GM23338 (cell line): ENCODE data around the gene UNC13A. TPM values are rescaled to one million over a fixed set of nuclear protein-coding genes. Genes with fewer than 3 reads are reported as not detected.

Source experiments
- ATAC-seq: fragments of 200-7000 bp; cut with Tn5 transposase; 3 replicates; pipeline ENCODE4 v1.9.1; 2020
- DNase-seq: peaks from one replicate; pipeline ENCODE4 v3.0.0-alpha.2; 2015; ENCODE audit warnings: low spot score
- H2AFZ ChIP-seq: fragments of 200-600 bp; sonication (generic); 2 replicates; pipeline ENCODE4 v1.8.0; 2016; ENCODE audit warnings: antibody characterized with exemption, mild to moderate bottlenecking, moderate library complexity
- H3F3A ChIP-seq: fragments of 200-600 bp; sonication (generic); replicated peaks from 2 replicates; pipeline ENCODE4 v1.8.0; 2017; ENCODE audit warnings: antibody characterized with exemption, mixed run types, low read depth
- H3K27ac ChIP-seq: fragments of 200-600 bp; sonication (generic); 2 replicates; pipeline ENCODE4 v1.6.1; 2016; ENCODE audit warnings: low read depth
- H3K27me3 ChIP-seq: fragments of 200-600 bp; sonication (generic); 2 replicates; pipeline ENCODE4 v1.8.0; 2016; ENCODE audit warnings: mild to moderate bottlenecking, mixed run types, moderate library complexity; ENCODE audit not compliant: insufficient read depth
- H3K36me3 ChIP-seq: fragments of 200-600 bp; sonication (generic); 2 replicates; pipeline ENCODE4 v1.8.0; 2016; ENCODE audit warnings: mild to moderate bottlenecking; ENCODE audit not compliant: insufficient read depth
- H3K4me1 ChIP-seq: fragments of 200-600 bp; sonication (generic); 2 replicates; pipeline ENCODE4 v1.8.0; 2016; ENCODE audit warnings: mild to moderate bottlenecking, moderate library complexity; ENCODE audit not compliant: insufficient read depth
- H3K4me2 ChIP-seq: fragments of 200-600 bp; sonication (generic); 2 replicates; pipeline ENCODE4 v1.7.1; 2017; ENCODE audit warnings: mixed run types
- H3K4me3 ChIP-seq: fragments of 200-600 bp; sonication (generic); 2 replicates; pipeline ENCODE4 v1.6.1; 2016; ENCODE audit warnings: mixed run types
- H3K79me2 ChIP-seq: fragments of 200-600 bp; sonication (generic); replicated peaks from 2 replicates; pipeline ENCODE4 v1.8.0; 2017; ENCODE audit warnings: mild to moderate bottlenecking; ENCODE audit not compliant: insufficient read depth
- H3K9me2 ChIP-seq: fragments of 200-600 bp; sonication (generic); 2 replicates; pipeline ENCODE4 v1.8.0; 2017; ENCODE audit not compliant: insufficient read depth
- H4K20me1 ChIP-seq: fragments of 200-600 bp; sonication (generic); replicated peaks from 2 replicates; pipeline ENCODE4 v1.8.0; 2017; ENCODE audit warnings: mild to moderate bottlenecking; ENCODE audit not compliant: insufficient read depth
- H3K27ac Mint-ChIP-seq: 2 replicates; pipeline ENCODE4 v1.8.0; 2020; ENCODE audit warnings: inconsistent platforms, mild to moderate bottlenecking, moderate library complexity, mixed read lengths
- H3K27me3 Mint-ChIP-seq: 3 replicates; pipeline ENCODE4 v1.8.0; 2022; ENCODE audit warnings: low read depth, mild to moderate bottlenecking, moderate library complexity, mixed read lengths, inconsistent platforms; ENCODE audit not compliant: insufficient read depth, poor library complexity
- H3K36me3 Mint-ChIP-seq: 3 replicates; pipeline ENCODE4 v1.8.0; 2021; ENCODE audit warnings: low read depth, mild to moderate bottlenecking, inconsistent platforms, moderate library complexity, mixed read lengths
- H3K4me1 Mint-ChIP-seq: 3 replicates; pipeline ENCODE4 v1.8.0; 2020; ENCODE audit warnings: mild to moderate bottlenecking, inconsistent platforms, mixed read lengths
- H3K4me3 Mint-ChIP-seq: 3 replicates; pipeline ENCODE4 v1.8.0; 2021; ENCODE audit warnings: moderate library complexity, mild to moderate bottlenecking, inconsistent platforms, mixed read lengths
- H3K9me3 Mint-ChIP-seq: 3 replicates; pipeline ENCODE4 v1.8.0; 2020; ENCODE audit warnings: moderate library complexity, mild to moderate bottlenecking, inconsistent platforms, mixed read lengths
- CREB1 ChIP-seq: fragments of 250-450 bp; sonication (Bioruptor Pico); IDR thresholded peaks from 2 replicates; pipeline ENCODE4 v1.5.0; 2020; ENCODE audit warnings: low read depth, mild to moderate bottlenecking, moderate library complexity
- CTCF ChIP-seq, 2 experiments: fragments of 200-600 bp in 1 of 2; sonication (generic) in 1 of 2; conservative IDR thresholded peaks; 2 replicates each; pipeline versions ENCODE4 v1.5.1 to v1.6.1; 2016 to 2017; ENCODE audit warnings: antibody characterized with exemption in 2 of 2, low read depth in 2 of 2, mild to moderate bottlenecking in 2 of 2, moderate library complexity in 1 of 2
- ETS1 ChIP-seq: IDR thresholded peaks from 2 replicates; pipeline ENCODE4 v1.6.1; 2016; ENCODE audit warnings: antibody characterized with exemption
- EZH2 ChIP-seq: fragments of 200-600 bp; sonication (generic); IDR thresholded peaks from one replicate; pipeline ENCODE4 v1.8.0; 2017; ENCODE audit warnings: antibody characterized with exemption, mild to moderate bottlenecking, low read depth; ENCODE audit not compliant: unreplicated experiment
- JUNB ChIP-seq: IDR thresholded peaks from one replicate; pipeline ENCODE4 v1.6.1; 2016; ENCODE audit warnings: antibody characterized with exemption; ENCODE audit not compliant: unreplicated experiment
- NANOG ChIP-seq: IDR thresholded peaks from 2 replicates; pipeline ENCODE4 v1.6.1; 2016; ENCODE audit warnings: antibody characterized with exemption, borderline replicate concordance
- POLR2AphosphoS5 ChIP-seq: IDR thresholded peaks from 2 replicates; pipeline ENCODE4 v1.6.1; 2016; ENCODE audit warnings: antibody characterized with exemption, low read depth
- STAT1 ChIP-seq: IDR thresholded peaks from one replicate; pipeline ENCODE4 v1.6.1; 2016; ENCODE audit warnings: antibody characterized with exemption; ENCODE audit not compliant: unreplicated experiment
- ZNF114 ChIP-seq: fragments of 250-450 bp; sonication (Bioruptor Pico); IDR thresholded peaks from 2 replicates; pipeline ENCODE4 v1.5.0; 2020; ENCODE audit warnings: mild to moderate bottlenecking, moderate library complexity
- ZNF331 ChIP-seq: fragments of 250-450 bp; sonication (Bioruptor Pico); IDR thresholded peaks from 2 replicates; pipeline ENCODE4 v1.5.0; 2020; ENCODE audit warnings: low read depth, mild to moderate bottlenecking, moderate library complexity
- ZNF462 ChIP-seq: fragments of 250-450 bp; sonication (Bioruptor Pico); IDR thresholded peaks from 2 replicates; pipeline ENCODE4 v1.5.0; 2020; ENCODE audit warnings: mild to moderate bottlenecking, moderate library complexity
- polyA plus RNA-seq: library from polyadenylated mRNA; unstranded; fragments of >200 nt; fragmentation: Nextera tagmentation; extraction: Ambion mirVana; gene quantifications from 2 replicates; pipeline ENCODE4 v1.2.1, GENCODE V29; 2016
- total RNA-seq: library from RNA; depleted of rRNA; stranded (reverse); fragments of >200 nt; shearing (Covaris generic); gene quantifications from 2 replicates; pipeline ENCODE4 v1.2.3, GENCODE V29; 2014

The UNC13A gene
- total and polyA plus RNA-seq, 2 experiments from 2014 or later, result 9.5 to 30.4 TPM

GRCh38 chr19:17555929-17556813 lies 132.0 kb downstream of the UNC13A start:
- peak overlapping the region; percentile 77 for H3K4me3 ChIP-seq
- TF ChIP-seq POLR2AphosphoS5, result no peak
- no peak for TF ChIP-seq JUNB
- TF ChIP-seq EZH2, result no peak
- no peak for TF ChIP-seq STAT1
- TF ChIP-seq ETS1, result no peak
- TF ChIP-seq CTCF (conservative IDR thresholded peaks at IDR 0.05; ENCODE audit: low read depth in 2 of 2), result no peak; a peak in 1 of 4 replicates
- no peak for TF ChIP-seq CREB1 (CRISPR knock-in tag)
- TF ChIP-seq NANOG, result no peak
- TF ChIP-seq ZNF331, result no peak
- peaks cover 4% of the 10 kb centered on the region; the same call in 1 of the 2 replicates for H3K27me3 ChIP-seq
- no peaks in the 10 kb centered on the region for H3K36me3 ChIP-seq
- no peak overlapping the region for H3K27ac ChIP-seq
- H3K27me3 Mint-ChIP-seq, result peaks cover 5% of the 10 kb centered on the region
- DNase-seq (peak; percentile 81), ATAC-seq (peak; percentile 81)
- no peaks in the 10 kb centered on the region; the same call in 1 of the 2 replicates for H4K20me1 ChIP-seq
- H3K4me1 Mint-ChIP-seq, result peaks cover 8% of the 10 kb centered on the region; the same call in 2 of the 3 replicates
- no peaks in the 10 kb centered on the region for H3K9me2 ChIP-seq
- H3K79me2 ChIP-seq, result no peaks in the 10 kb centered on the region
- peaks cover 12% of the 10 kb centered on the region for H3K36me3 Mint-ChIP-seq
- H3K4me1 ChIP-seq, result 0 out of 2 replicates have a peak, but pooled peaks cover 3% of the 10 kb centered on the region
- H3K4me2 ChIP-seq, result peak overlapping the region; percentile 88
- peak overlapping the region; percentile 72; the same call in 1 of the 2 replicates for H2AFZ ChIP-seq
- H3K9me3 Mint-ChIP-seq, result no peaks in the 10 kb centered on the region
- H3K4me3 Mint-ChIP-seq, result peak overlapping the region; percentile 78
- H3F3A ChIP-seq, result peaks cover 13% of the 10 kb centered on the region; the same call in 1 of the 2 replicates
- no peak overlapping the region for H3K27ac Mint-ChIP-seq

- peak; percentile 100 for DNase-seq
- peak within 1 kb of the TSS; percentile 77 for H3K4me3 ChIP-seq
- H3K4me1 Mint-ChIP-seq, result peaks cover 8% of the 10 kb centered on the region; the same call in 2 of the 3 replicates
- peak; percentile 96 for ATAC-seq
- H3K4me2 ChIP-seq, result peak within 1 kb of the TSS; percentile 88
- peaks cover 5% of the 10 kb centered on the region for H3K27me3 Mint-ChIP-seq
- H3K36me3 ChIP-seq, result no peaks in the 10 kb centered on the region
- H3K9me2 ChIP-seq, result no peaks in the 10 kb centered on the region
- peak within 1 kb of the TSS; percentile 95 for H2AFZ ChIP-seq
- H3K27ac Mint-ChIP-seq, result no peak within 1 kb of the TSS
- peaks cover 4% of the 10 kb centered on the region; the same call in 1 of the 2 replicates for H3K27me3 ChIP-seq
- no peaks in the 10 kb centered on the region for H3K79me2 ChIP-seq
- H3K27ac ChIP-seq, result no peak within 1 kb of the TSS
- 0 out of 2 replicates have a peak, but pooled peaks cover 3% of the 10 kb centered on the region for H3K4me1 ChIP-seq
- no peaks in the 10 kb centered on the region; the same call in 1 of the 2 replicates for H4K20me1 ChIP-seq
- peaks cover 12% of the 10 kb centered on the region for H3K36me3 Mint-ChIP-seq
- H3K4me3 Mint-ChIP-seq, result peak within 1 kb of the TSS; percentile 78
- H3K9me3 Mint-ChIP-seq, result no peaks in the 10 kb centered on the region
- peaks cover 13% of the 10 kb centered on the region; the same call in 1 of the 2 replicates for H3F3A ChIP-seq
- TF ChIP-seq ZNF462, result no peak
- TF ChIP-seq CREB1 (CRISPR knock-in tag), result peak; percentile 94
- 0 out of 2 replicates have a peak, but pooled peaks have one; percentile 39 for TF ChIP-seq POLR2AphosphoS5
- TF ChIP-seq STAT1, result no peak
- no peak for TF ChIP-seq ZNF114 (CRISPR knock-in tag)
Observed at GRCh38 chr19:17555480-17555928, 132.7 kb downstream of the UNC13A start, which contains the start of gene COLGALT1. COLGALT1 (plus strand) TSS chr19:17555649; CDS start chr19:17555714, 65 bp downstream.
